HG02970 (cell line): ENCODE measurements around the gene CAPN2.
"Not testable (repeated sequence)": the region's sequence is repeated elsewhere in the genome, so short reads cannot be mapped to it uniquely, and the experiment has no call there.

Source experiments
- ATAC-seq: cut with Tn5 transposase; IDR thresholded peaks from one replicate; pipeline ENCODE4 v1.9.1; 2021; ENCODE audit warnings: mild to moderate bottlenecking, moderate library complexity, moderate number of reproducible peaks; ENCODE audit not compliant: unreplicated experiment, low FRiP score

Gene CAPN2

DNA sequence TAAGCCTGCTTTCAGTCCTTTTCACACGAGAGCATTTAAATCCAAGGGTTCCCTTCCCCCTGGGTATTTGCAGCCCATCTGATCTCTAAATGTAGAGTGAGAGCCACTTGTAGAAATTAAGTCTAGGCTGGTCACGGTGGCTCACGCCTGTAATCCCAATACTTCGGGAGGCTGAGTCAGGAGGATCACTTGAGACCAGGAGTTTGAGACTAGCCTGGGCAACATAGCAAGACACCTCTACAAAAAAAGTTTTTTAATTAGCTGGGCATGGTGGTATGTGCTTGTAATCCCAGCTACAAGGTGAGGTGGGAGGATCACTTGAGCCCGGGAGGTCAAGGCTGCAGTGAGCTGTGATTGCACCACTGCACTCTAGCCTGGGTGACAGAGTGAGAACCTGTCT lies 24.3 kb downstream of the CAPN2 start:
- not testable (repeated sequence) for ATAC-seq

DNA sequence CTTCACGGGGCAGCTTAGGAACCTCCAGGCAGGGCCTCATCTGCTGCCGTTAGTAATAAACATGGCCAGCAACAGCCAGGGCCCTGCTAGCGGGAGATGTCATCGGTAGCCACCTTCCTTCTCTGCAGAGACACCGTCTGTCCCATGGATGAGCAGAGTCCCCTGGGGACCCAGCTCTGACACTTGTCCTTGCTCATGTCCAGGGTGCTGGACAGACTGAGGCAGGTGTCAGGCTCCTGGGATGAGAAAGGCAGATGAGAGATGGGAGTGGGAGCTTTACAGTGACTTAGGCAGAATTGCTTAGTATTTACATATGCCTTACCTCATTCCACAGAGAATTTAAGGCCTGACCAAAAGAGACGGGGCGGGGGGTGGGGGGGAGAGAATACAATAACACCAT lies 25.0 kb downstream of the CAPN2 start:
- ATAC-seq: no peak

- no peak for ATAC-seq
These were observed 26.4 kb downstream of the CAPN2 start for GRCh38 chr1:223738465-223739365.

DNA sequence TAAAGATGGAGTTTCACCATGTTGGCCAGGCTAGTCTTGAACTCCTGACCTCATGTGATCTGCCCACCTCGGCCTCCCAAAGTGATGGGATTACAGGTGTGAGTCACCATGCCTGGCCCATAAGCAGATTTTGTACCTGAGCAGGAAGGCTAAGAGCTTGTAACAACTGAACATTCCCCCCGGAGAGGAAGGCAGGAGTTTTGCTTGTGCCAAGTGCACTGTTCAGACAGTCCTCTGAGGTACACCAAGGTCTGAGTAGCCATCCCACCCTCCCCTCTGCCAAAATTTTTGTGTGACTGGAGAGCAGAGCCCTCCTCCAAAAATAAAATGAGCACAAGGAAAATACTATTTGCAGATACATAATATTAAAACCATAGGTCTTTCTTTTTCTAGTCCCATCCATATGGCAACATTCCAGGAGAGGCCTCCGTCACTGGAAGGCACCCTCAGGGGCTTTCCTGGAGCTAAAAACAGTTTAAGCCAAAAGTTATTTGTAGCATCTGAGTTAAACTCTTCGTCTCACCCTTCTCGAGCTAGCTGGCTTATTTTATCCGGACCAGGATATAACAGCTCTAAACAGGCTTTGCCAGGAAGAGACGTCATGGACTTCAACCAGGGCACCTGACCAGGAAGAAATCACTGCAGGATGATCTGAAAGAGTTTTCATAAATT lies 27.2 kb downstream of the CAPN2 start:
- ATAC-seq: no peak

GRCh38 chr1:223740038-223740736 lies 27.8 kb downstream of the CAPN2 start:
- ATAC-seq: not testable (repeated sequence)

DNA sequence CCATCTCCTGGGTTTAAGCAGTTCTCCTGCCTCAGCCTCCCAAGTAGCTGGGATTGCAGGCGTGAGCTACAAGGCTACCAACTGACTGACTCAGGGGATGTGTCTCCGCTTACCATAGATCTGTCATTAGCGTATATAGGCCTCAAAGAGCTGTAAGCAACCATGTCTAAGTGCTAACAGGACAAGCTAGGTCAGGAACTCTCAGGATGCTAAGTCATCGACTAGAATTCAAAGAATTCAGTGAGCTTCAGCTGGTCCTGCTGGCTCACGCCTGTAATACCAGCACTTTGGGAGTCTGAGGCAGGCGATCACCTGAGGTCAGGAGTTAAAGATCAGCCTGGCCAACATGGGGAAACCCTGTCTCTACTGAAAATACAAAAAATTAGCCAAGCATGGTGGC lies 29.5 kb downstream of the CAPN2 start:
- ATAC-seq: no peak

DNA sequence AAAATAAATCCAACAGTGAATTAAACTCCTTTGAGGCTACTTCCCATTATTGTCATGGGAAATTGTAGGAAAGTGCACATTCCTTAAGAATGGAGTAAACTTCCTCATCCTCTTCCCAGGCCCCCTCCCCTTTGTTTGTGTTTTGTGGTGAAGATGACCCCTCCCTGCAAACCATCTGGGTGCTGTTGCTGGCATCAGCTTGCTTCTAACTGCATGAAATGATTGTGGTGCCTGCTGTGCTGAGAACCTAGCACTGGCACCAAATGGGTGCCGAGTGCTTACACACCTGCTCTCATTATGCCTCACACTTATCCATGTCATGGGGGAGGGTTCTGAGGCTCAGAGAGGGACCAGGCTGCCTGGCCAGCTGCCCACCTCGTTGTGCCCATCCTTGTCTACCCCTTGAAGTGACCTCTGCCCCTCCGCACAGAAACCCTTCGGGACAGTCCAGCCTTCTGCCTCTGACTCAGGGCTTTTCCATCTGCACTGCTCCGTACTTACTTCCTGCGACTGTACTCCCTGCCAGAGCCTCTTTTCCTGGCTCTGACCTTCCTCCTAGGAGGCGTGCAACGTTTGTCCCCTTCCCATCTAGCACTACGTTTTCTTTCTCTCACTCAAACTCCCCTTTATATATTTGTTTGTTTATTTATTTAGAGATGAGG lies 30.6 kb downstream of the CAPN2 start:
- ATAC-seq: no peak

DNA sequence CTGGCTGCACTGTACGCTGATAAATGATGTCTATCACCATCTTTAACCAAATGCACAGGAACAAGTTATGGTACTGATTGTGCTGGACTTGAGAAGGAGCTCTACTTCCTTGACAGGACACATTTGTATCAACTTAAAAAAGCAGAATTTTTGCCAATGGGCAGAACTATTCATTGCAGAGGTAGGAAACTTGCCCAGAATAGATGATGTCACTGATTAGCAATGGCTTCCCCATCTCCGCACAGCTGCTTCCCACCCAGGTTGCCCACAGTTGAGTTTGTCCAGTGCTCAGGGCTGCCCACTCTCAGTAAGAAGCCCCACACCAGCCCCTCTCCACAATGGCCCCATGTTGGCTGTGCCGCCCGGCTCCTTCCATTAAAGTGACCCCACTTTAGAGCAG lies 33.4 kb downstream of the CAPN2 start:
- no peak for ATAC-seq

GRCh38 chr1:223747838-223748335 lies 35.5 kb downstream of the CAPN2 start:
- ATAC-seq: no peak

DNA sequence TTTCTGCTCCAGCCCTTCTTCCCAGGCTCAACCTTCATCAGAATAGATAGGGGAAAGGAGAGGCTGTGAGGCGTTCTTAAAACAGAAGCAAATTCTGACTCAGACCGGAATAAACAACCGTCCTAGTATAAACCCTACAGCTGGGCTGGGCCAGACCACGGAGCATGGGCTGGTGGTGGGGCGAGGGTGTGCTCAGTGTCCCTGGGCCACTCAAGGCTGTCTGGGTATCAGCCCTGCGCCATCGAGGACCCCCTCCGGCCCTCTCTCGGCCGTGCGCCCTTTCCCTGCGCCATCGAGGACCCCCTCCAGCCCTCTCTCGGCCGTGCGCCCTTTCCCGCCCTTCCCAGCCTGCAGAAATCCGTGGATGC lies 36.0 kb downstream of the CAPN2 start:
- no peak for ATAC-seq

DNA sequence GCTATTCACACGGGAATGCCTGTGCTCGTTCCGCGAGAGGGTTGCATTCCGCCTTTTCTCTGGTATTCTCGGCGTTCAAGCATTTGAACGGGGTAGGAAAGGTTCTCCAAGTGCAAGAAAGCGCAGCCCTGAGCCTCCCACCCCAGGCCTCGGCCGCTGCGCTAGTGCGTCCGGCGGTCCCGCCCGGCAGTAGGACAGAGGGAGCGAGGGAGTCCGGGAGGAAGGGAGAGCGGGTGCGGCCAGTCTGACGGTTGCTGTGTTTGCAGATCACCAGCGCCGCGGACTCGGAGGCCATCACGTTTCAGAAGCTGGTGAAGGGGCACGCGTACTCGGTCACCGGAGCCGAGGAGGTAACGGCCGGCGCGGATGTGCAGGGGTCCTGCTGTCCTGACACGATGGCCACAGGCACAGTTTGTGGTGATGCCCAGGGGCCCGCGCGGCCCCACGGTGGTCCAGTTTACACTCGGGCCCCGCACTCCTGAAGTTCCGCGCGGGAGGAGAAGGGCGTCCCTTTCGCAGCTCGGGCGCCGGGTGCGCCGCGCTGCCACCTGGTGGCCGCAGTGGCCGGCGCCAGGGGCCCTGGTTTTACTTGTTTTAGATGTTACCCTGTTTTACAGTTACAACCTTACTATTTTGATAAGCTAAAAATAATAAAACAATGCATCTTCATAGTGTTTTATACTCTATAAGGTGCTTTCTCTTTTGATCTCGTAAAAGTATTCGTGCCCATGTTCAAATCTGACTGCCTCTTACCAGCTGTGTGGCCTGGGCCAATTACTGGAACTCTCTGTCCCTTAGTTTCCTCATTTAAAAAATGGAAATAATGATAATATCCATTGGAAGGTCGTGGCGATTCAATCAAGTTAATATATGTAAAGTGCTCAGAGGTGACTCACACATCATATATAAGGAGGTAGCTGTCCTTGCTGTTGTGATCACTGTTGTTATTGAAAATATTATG lies 36.7 kb downstream of the CAPN2 start:
- ATAC-seq: no peak

DNA sequence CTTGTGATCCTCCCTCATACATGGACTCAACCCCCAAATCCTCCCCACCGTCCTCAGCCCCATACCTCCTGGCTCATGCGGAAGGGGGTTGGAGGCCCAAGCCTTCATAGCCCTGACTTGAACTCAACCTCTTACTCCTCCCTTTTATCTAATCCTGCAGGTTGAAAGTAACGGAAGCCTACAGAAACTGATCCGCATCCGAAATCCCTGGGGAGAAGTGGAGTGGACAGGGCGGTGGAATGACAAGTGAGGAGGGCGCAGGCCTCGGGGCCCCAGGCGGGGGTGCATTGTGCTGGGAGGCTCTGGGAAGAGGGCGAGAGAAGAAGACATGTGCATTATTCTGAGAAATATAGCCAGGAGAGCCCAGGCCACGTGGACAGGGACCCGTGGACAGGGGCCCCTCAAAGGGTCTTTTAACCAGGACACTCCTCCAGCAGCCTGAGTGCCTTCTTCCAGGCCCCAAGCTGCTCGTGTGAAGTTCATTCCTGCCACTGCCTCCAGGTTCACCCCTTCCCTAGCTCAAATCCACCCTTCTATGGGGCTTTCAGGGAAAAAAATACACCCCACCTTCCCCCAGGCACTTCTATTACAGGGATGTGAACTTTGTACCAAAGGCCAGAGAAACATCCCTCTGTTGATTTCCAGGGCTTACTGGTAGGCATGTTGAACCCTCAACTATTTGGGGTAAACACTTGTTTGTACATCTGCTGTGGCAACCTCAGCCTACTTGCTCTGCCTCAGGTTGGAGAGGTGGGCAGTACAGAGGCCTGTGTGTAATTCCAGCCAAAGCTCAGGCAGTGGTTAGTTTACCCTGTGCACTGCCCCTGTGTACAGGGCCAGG lies 38.6 kb downstream of the CAPN2 start:
- ATAC-seq: no peak

DNA sequence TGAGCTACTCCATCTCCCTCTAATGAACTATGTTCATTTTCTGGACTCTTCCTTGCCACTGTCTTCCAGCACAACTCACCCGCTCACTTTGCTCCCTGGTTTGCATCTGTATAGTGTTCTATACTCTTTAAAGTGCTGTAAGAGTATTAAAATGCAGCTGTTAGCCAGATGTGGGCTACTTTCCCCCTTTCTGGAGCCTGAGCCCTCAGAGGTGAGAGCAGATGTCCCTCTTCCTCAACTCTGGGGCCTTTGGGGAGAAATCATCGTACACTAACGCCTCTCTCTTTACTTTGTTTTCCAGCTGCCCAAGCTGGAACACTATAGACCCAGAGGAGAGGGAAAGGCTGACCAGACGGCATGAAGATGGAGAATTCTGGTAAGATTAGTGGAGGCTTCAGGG lies 39.4 kb downstream of the CAPN2 start:
- no peak for ATAC-seq

- no peak for ATAC-seq
These were observed 40.6 kb downstream of the CAPN2 start for GRCh38 chr1:223752721-223753515.

DNA sequence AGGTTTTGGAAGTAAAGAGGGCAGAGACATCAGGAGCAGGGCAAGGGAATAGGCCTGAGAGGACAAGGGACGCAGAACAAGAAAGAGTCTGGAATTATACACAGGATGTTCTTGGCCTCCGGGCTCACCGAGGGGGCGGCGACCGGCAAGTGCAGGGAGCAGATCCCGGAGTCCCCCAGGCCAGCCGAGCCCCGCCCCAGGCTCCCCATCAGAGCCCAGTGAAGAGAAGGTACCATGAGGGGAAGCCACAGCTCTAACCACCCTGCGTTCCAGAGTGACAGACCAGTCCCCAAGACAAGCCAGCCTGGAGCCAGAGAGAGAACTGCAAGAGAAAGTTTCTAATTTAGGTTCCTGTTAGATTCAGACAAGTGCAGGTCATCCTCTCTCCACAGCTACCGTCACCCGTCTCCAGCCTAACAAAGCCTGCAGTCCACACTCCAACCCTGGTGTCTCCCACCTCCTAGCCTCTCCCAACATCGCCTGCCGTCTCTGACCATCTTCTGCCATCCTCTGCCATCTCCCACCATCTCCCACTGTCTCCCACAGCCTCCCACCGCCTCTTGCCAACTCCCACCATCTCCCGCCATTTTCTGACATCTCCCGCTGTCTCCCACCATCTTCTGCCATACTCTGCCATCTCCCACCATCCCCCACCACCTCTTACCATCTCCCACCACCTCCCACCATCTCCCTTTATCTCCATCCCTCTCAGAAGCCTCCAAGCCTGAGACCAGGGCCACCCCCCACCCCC lies 42.5 kb downstream of the CAPN2 start:
- no peak for ATAC-seq

DNA sequence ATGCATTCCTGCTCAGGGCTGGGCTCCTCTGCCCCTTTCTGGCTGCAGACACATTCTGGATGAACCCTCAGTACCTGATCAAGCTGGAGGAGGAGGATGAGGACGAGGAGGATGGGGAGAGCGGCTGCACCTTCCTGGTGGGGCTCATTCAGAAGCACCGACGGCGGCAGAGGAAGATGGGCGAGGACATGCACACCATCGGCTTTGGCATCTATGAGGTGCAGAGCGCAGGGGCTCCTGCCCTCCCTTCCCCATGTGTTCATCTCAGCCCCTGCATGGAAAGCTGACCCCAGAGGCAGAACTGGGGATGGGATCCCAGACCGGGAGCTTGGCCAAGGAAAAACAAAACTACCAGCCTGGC lies 43.1 kb downstream of the CAPN2 start:
- no peak for ATAC-seq
